Neuronal stem cell (in vitro differentiated cells): ENCODE results near the gene SZRD1.

ENCODE experiments used
- DNase-seq: peaks from one replicate; pipeline ENCODE4 v3.0.0-alpha.2; 2013; ENCODE audit warnings: low spot score
- H2AFZ ChIP-seq: one replicate; pipeline ENCODE4 v1.6.1; 2013; ENCODE audit warnings: mild to moderate bottlenecking, low read length, inconsistent platforms
- H2AK5ac ChIP-seq: 2 replicates; pipeline ENCODE4 v1.6.1; 2013; ENCODE audit warnings: low read depth, mild to moderate bottlenecking, inconsistent platforms, low read length, moderate library complexity, mixed read lengths
- H2BK120ac ChIP-seq: 2 replicates; pipeline ENCODE4 v1.6.1; 2013; ENCODE audit warnings: low read depth, mild to moderate bottlenecking, inconsistent platforms, low read length, moderate library complexity, mixed read lengths
- H2BK12ac ChIP-seq: one replicate; pipeline ENCODE4 v1.6.1; 2013; ENCODE audit warnings: low read length, inconsistent platforms
- H2BK15ac ChIP-seq: 2 replicates; pipeline ENCODE4 v1.6.1; 2013; ENCODE audit warnings: mild to moderate bottlenecking, low read length, inconsistent platforms, mixed read lengths
- H2BK5ac ChIP-seq: one replicate; pipeline ENCODE4 v1.6.1; 2013; ENCODE audit warnings: inconsistent platforms, mild to moderate bottlenecking, low read length, moderate library complexity
- H3K14ac ChIP-seq: one replicate; pipeline ENCODE4 v1.6.1; 2013; ENCODE audit warnings: low read length, inconsistent platforms
- H3K18ac ChIP-seq: 2 replicates; pipeline ENCODE4 v1.6.1; 2013; ENCODE audit warnings: low read length, inconsistent platforms
- H3K23ac ChIP-seq: 2 replicates; pipeline ENCODE4 v1.6.1; 2013; ENCODE audit warnings: low read depth, mild to moderate bottlenecking, mixed read lengths, low read length, inconsistent platforms; ENCODE audit not compliant: poor library complexity
- H3K27ac ChIP-seq: replicated peaks from 3 replicates; pipeline ENCODE4 v1.5.1; 2013; ENCODE audit warnings: low read length, inconsistent platforms
- H3K27me3 ChIP-seq, 3 experiments: 2 replicates each; pipeline ENCODE4 v1.6.1; 2013; ENCODE audit warnings: low read length in 3 of 3, mild to moderate bottlenecking in 2 of 3, inconsistent platforms in 1 of 3, low read depth in 1 of 3, mixed read lengths in 1 of 3, moderate library complexity in 1 of 3; ENCODE audit not compliant: control insufficient read depth in 3 of 3, insufficient read depth in 3 of 3
- H3K36me3 ChIP-seq, 2 donors: replicated peaks in 1 of 2; 2 replicates each; pipeline ENCODE4 v1.6.1; 2013; ENCODE audit warnings: low read length in 2 of 2; ENCODE audit not compliant: control insufficient read depth in 2 of 2, insufficient read depth in 2 of 2
- H3K4ac ChIP-seq: 2 replicates; pipeline ENCODE4 v1.6.1; 2013; ENCODE audit warnings: inconsistent platforms, mild to moderate bottlenecking, low read length, moderate library complexity
- H3K4me1 ChIP-seq, 2 donors: 1 replicate in 1 of 2; 2 replicates in 1 of 2; pipeline ENCODE4 v1.6.1; 2013; ENCODE audit warnings: low read length in 2 of 2, low read depth in 1 of 2; ENCODE audit not compliant: control insufficient read depth in 2 of 2, insufficient read depth in 1 of 2
- H3K4me2 ChIP-seq: one replicate; pipeline ENCODE4 v1.6.1; 2013; ENCODE audit warnings: mild to moderate bottlenecking, low read length, inconsistent platforms; ENCODE audit not compliant: insufficient read depth, poor library complexity, severe bottlenecking
- H3K4me3 ChIP-seq, 2 donors: 2 replicates each; pipeline ENCODE4 v1.5.1; 2013; ENCODE audit warnings: low read length in 2 of 2, mild to moderate bottlenecking in 2 of 2, inconsistent platforms in 1 of 2, moderate library complexity in 1 of 2
- H3K79me1 ChIP-seq: one replicate; pipeline ENCODE4 v1.6.1; 2013; ENCODE audit warnings: low read depth, mild to moderate bottlenecking, inconsistent platforms, low read length, moderate library complexity
- H3K9ac ChIP-seq: one replicate; pipeline ENCODE4 v1.6.1; 2013; ENCODE audit warnings: mild to moderate bottlenecking, low read depth, low read length, inconsistent platforms; ENCODE audit not compliant: poor library complexity
- H3K9me3 ChIP-seq, 2 donors: replicated peaks in 1 of 2; 2 replicates each; pipeline versions ENCODE3 to v1.6.1; 2013; ENCODE audit warnings: low read length in 2 of 2, mild to moderate bottlenecking in 2 of 2, inconsistent platforms in 1 of 2, low read depth in 1 of 2, mixed read lengths in 1 of 2, moderate library complexity in 1 of 2; ENCODE audit not compliant: control insufficient read depth in 2 of 2, insufficient read depth in 1 of 2
- H4K8ac ChIP-seq: one replicate; pipeline ENCODE4 v1.6.1; 2013; ENCODE audit warnings: low read depth, mild to moderate bottlenecking, inconsistent platforms, low read length, moderate library complexity
- H4K91ac ChIP-seq: one replicate; pipeline ENCODE4 v1.6.1; 2013; ENCODE audit warnings: low read length, low read depth, mild to moderate bottlenecking, inconsistent platforms; ENCODE audit not compliant: poor library complexity
- WGBS, 2 donors: extraction: QIAGEN DNeasy Blood & Tissue Kit; methylation state at CpG; one replicate each; pipeline ENCODE4 v1.1.7; 2013; ENCODE audit warnings: missing lambda C conversion rate in 2 of 2, mixed read lengths in 1 of 2; ENCODE audit not compliant: insufficient read length in 2 of 2, insufficient replicate concordance in 1 of 2; ENCODE audit errors: extremely low coverage in 2 of 2; 5-methylcytosine and 5-hydroxymethylcytosine counted together

SZRD1 gene

DNA sequence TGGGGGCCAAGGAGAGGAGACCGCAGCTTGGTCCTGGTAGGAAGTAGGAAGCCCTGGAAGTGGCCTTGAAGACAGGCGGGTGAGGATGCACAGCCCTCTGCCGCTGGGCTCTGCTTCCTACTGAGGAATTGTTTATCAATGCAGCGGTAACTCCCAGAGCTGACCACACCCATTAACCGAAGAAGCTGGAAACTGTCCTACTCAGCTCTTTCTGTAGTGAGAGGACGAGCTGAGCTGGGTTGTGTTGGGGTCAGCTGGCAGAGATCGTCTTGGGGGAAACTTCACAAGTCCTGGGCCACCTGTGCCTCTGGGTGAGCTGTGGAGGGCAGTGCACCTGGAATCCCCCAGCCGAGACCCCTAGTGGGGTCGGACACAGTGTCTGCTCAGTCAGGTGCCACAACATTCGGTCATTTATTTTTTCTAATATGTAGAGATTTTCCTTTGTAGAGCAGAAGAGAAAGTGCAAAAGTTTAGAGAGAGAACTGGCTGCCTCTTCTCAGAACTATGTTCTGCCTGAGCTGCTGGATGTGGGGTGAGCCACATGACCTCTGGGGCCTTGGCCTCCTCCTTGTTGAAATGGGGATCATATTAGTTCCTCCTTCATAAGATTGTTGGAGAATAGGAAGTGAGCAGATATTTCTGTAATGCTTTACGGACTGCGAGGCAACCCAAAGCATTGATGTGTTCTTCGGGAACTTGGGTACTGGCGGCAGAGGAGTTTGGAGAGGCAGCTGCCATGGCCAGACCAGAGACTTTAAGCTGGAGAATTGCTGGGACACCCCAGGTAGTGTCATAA is 77.1 kb downstream of the SZRD1 start:
- DNase-seq: no peak
- Histone ChIP-seq H3K4ac (no peak overlapping the region), H2AK5ac (no peak overlapping the region), H3K4me1 (peaks cover 5 to 6% of the 10 kb centered on the region in 2 donors), H3K36me3 (peaks cover 36 to 66% of the 10 kb centered on the region in 2 donors), H2BK15ac (no peak overlapping the region), H3K4me2 (no peak overlapping the region), H3K27me3 (no peaks in the 10 kb centered on the region), H3K14ac (no peak overlapping the region), H4K91ac (no peak overlapping the region), H3K4me3 (no peak overlapping the region), H2BK5ac (peak overlapping the region; percentile 11), H2BK12ac (no peak overlapping the region), H3K9me3 (no peaks in the 10 kb centered on the region), H3K79me1 (peaks cover 10% of the 10 kb centered on the region), H3K23ac (no peak overlapping the region), H2AFZ (no peak overlapping the region), H2BK120ac (no peak overlapping the region), H4K8ac (no peak overlapping the region), H3K9ac (no peak overlapping the region), H3K18ac (no peak overlapping the region), H3K27ac (no peak overlapping the region)
- no CpG with 5 or more reads among the region's 14 CpGs for WGBS, 2 donors

DNA sequence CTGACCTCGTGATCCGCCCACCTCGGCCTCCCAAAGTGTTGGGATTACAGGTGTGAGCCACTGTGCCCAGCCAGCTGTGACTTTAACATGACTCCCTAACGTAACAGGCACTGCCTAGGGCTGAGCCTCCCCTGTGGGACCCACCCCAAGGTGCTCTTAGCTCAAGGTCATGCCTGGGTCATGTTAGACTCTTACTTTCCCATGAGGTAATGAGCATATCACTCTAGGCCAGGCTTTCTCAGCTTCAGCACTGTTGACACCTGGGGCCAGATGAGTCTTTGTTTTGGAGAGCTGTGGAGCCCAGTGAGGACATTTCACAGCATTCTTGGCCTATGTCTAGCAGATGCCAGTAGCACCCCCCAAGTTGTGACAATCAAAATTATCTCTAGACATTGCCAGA is 78.0 kb downstream of the SZRD1 start:
- no peak overlapping the region for H2AFZ ChIP-seq
- H2BK15ac ChIP-seq: no peak overlapping the region
- WGBS, 2 donors: no CpG with 5 or more reads among the region's 4 CpGs
- H4K8ac ChIP-seq: no peak overlapping the region
- H3K27ac ChIP-seq: no peak overlapping the region
- no peak overlapping the region for H4K91ac ChIP-seq
- no peak overlapping the region for H2BK5ac ChIP-seq
- H3K4ac ChIP-seq: no peak overlapping the region
- no peak overlapping the region for H3K23ac ChIP-seq
- H3K14ac ChIP-seq: no peak overlapping the region
- no peak overlapping the region for H2AK5ac ChIP-seq
- peaks cover 5 to 6% of the 10 kb centered on the region in 2 donors for H3K4me1 ChIP-seq
- no peak overlapping the region for H3K4me3 ChIP-seq
- no peak overlapping the region for H3K4me2 ChIP-seq
- no peak overlapping the region for H3K9ac ChIP-seq
- no peaks in the 10 kb centered on the region for H3K27me3 ChIP-seq
- no peak overlapping the region for H2BK12ac ChIP-seq
- no peak overlapping the region for H2BK120ac ChIP-seq
- no peaks in the 10 kb centered on the region for H3K9me3 ChIP-seq
- H3K36me3 ChIP-seq: peaks cover 43 to 75% of the 10 kb centered on the region in 2 donors
- no peak for DNase-seq
- H3K18ac ChIP-seq: no peak overlapping the region
- H3K79me1 ChIP-seq: peaks cover 10% of the 10 kb centered on the region

DNA sequence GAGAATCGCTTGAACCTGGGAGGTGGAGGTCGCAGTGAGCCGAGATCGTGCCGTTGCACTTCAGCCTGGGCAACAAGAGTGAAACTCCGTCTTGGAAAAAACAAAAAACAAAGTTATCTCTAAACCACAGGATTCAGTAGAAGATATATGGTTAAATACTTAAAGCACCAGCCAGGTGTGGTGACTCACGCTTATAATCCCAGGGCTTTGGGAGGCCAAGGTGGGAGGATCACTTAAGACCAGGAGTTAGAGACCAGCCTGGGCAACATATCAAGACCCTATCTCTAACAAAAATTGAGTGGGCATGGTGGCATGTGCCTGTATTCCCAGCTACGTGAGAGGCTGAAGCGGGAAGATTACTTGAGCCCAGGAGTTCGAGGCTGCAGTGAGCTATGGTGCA is 79.1 kb downstream of the SZRD1 start:
- Histone ChIP-seq H3K9me3 (no peaks in the 10 kb centered on the region), H3K9ac (no peak overlapping the region), H2BK15ac (no peak overlapping the region), H4K91ac (no peak overlapping the region), H3K27ac (no peak overlapping the region), H2BK120ac (no peak overlapping the region), H3K4ac (no peak overlapping the region), H3K4me2 (no peak overlapping the region), H3K4me3 (no peak overlapping the region), H2BK12ac (no peak overlapping the region), H4K8ac (no peak overlapping the region), H3K36me3 (peaks cover 46 to 84% of the 10 kb centered on the region in 2 donors), H2AFZ (no peak overlapping the region), H3K18ac (no peak overlapping the region), H2AK5ac (no peak overlapping the region), H3K79me1 (peaks cover 5% of the 10 kb centered on the region), H3K23ac (no peak overlapping the region), H3K4me1 (peaks cover 5% of the 10 kb centered on the region in 2 donors), H2BK5ac (no peak overlapping the region), H3K27me3 (no peaks in the 10 kb centered on the region), H3K14ac (no peak overlapping the region)
- DNase-seq: no peak
- no CpG with 5 or more reads among the region's 10 CpGs for WGBS, 2 donors

DNA sequence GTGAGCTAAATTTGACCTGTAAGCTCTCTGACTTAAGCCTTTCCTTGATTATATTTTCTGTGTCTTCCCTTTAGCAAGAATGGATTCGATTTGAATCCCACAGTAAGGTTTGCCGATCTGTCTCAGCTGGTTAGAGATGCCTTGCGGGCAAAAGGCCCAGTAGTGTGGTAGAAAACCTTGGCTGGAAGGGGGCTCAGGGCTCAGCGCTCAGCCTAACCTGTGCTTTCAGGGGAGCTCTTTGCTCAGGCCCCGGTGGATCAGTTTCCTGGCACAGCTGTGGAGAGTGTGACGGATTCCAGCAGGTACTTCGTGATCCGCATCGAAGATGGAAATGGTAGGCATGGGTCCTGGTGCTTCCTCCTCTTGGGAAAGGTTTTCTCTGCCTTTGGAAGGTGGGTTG is 80.6 kb downstream of the SZRD1 start:
- Histone ChIP-seq H3K23ac (no peak overlapping the region), H3K18ac (no peak overlapping the region), H3K36me3 (peaks cover 56 to 92% of the 10 kb centered on the region in 2 donors), H3K4me3 (no peak overlapping the region), H3K4ac (no peak overlapping the region), H3K27ac (no peak overlapping the region), H2BK5ac (no peak overlapping the region), H3K4me1 (no peaks in the 10 kb centered on the region), H4K91ac (no peak overlapping the region), H2AFZ (no peak overlapping the region), H4K8ac (no peak overlapping the region), H3K14ac (no peak overlapping the region), H2BK120ac (no peak overlapping the region), H2BK15ac (no peak overlapping the region), H3K79me1 (peaks cover 7% of the 10 kb centered on the region), H3K4me2 (no peak overlapping the region), H2BK12ac (no peak overlapping the region), H3K9ac (no peak overlapping the region), H3K9me3 (no peaks in the 10 kb centered on the region), H2AK5ac (no peak overlapping the region), H3K27me3 (no peaks in the 10 kb centered on the region)
- no peak for DNase-seq
- no CpG with 5 or more reads among the region's 9 CpGs for WGBS, 2 donors
